Measurements from ENCODE around the gene MSI2. TPM values are rescaled to one million over a fixed set of nuclear protein-coding genes. Genes with fewer than 3 reads are reported as not detected.

The MSI2 gene
- total and polyA plus RNA-seq, 2 donors, result 25.3 to 52.5 TPM

- H3K4me3 ChIP-seq (ENCODE audit: low read length in 2 of 2), result no peak overlapping the region
- DNase-seq (ENCODE audit: low read depth in 6 of 9, low spot score in 9 of 9), result no peak
- WGBS, result 98% methylated on average over 4 of the region's 4 CpGs
- H3K27ac ChIP-seq (ENCODE audit: low read depth in 1 of 2, low read length in 1 of 2), result no peak overlapping the region
- H3K4me1 ChIP-seq (ENCODE audit: control insufficient read depth in 2 of 2, insufficient read depth in 2 of 2, low read length in 2 of 2), result peaks cover 0 to 53% of the 10 kb centered on the region in 2 donors
- no peaks in the 10 kb centered on the region for H3K27me3 ChIP-seq (ENCODE audit: control insufficient read depth in 2 of 2, insufficient read depth in 1 of 2, low read length in 1 of 2)
- no peaks in the 10 kb centered on the region for H3K9me3 ChIP-seq (ENCODE audit: control insufficient read depth in 2 of 2, insufficient read depth in 1 of 2, low read length in 1 of 2)
- peaks cover 12 to 59% of the 10 kb centered on the region in 2 donors for H3K36me3 ChIP-seq (ENCODE audit: control insufficient read depth in 2 of 2, insufficient read depth in 2 of 2, low read length in 1 of 2)
These were observed 312.7 kb downstream of the MSI2 start for GRCh38 chr17:57569021-57569420.

DNA sequence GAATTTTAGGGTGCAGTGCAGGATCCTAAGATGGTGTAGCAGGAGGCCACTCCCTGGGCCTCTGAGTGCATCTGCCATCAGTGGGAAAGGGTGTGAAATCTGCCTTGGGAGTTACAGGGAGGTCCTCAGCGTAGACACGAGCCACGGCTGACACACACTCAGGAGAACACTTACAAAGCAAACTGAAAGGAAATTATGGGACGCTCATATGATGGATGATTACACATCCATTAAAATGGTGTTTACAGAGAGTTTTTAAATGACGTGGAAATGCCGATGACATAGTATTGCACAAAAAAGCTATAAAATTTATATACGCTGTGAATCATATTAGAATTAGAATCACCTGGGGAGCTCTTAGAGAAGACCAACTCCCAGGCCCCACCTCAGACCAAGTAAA, 313.5 kb downstream of the MSI2 start:
- no peak overlapping the region for H3K27ac ChIP-seq (ENCODE audit: low read depth in 1 of 2, low read length in 1 of 2)
- peaks cover 0 to 50% of the 10 kb centered on the region in 2 donors for H3K4me1 ChIP-seq (ENCODE audit: control insufficient read depth in 2 of 2, insufficient read depth in 2 of 2, low read length in 2 of 2)
- no peak overlapping the region for H3K4me3 ChIP-seq (ENCODE audit: low read length in 2 of 2)
- H3K9me3 ChIP-seq (ENCODE audit: control insufficient read depth in 2 of 2, insufficient read depth in 1 of 2, low read length in 1 of 2), result no peaks in the 10 kb centered on the region
- DNase-seq (ENCODE audit: low read depth in 6 of 9, low spot score in 9 of 9), result no peak
- H3K36me3 ChIP-seq (ENCODE audit: control insufficient read depth in 2 of 2, insufficient read depth in 2 of 2, low read length in 1 of 2), result peaks cover 6 to 56% of the 10 kb centered on the region in 2 donors
- no peaks in the 10 kb centered on the region for H3K27me3 ChIP-seq (ENCODE audit: control insufficient read depth in 2 of 2, insufficient read depth in 1 of 2, low read length in 1 of 2)
- WGBS, result 98% methylated on average over 7 of the region's 7 CpGs

- Histone ChIP-seq H3K9me3 (ENCODE audit: control insufficient read depth in 2 of 2, insufficient read depth in 1 of 2, low read length in 1 of 2) (no peaks in the 10 kb centered on the region), H3K4me3 (ENCODE audit: low read length in 2 of 2) (no peak overlapping the region), H3K36me3 (ENCODE audit: control insufficient read depth in 2 of 2, insufficient read depth in 2 of 2, low read length in 1 of 2) (peaks cover 0 to 52% of the 10 kb centered on the region in 2 donors), H3K27me3 (ENCODE audit: control insufficient read depth in 2 of 2, insufficient read depth in 1 of 2, low read length in 1 of 2) (no peaks in the 10 kb centered on the region), H3K27ac (ENCODE audit: low read depth in 1 of 2, low read length in 1 of 2) (no peak overlapping the region), H3K4me1 (ENCODE audit: control insufficient read depth in 2 of 2, insufficient read depth in 2 of 2, low read length in 2 of 2) (peaks cover 0 to 40% of the 10 kb centered on the region in 2 donors)
- WGBS, result 91% methylated on average over 10 of the region's 10 CpGs
- no peak for DNase-seq (ENCODE audit: low read depth in 6 of 9, low spot score in 9 of 9)
These were observed 314.5 kb downstream of the MSI2 start for GRCh38 chr17:57570724-57571344.

DNA sequence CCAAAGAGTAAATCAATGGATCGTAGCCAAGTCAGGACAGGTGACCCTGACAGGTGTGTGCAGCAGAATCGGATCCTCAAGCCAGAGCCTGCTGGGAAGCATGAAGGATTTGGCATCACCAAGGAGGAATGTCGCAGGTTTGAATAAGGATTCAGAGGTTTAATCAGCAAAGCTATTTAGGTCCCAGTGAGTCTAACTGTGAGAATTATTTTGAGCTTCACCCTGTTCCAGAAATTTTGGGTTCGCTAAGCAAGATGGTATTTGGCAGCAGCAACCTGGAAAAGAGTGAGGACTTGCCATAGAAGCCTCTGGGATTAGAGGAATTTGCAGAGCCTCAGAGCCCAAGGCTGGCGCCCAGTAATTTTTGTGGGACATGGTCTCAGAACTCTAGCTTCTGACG, 315.7 kb downstream of the MSI2 start:
- 97% methylated on average over 6 of the region's 6 CpGs for WGBS
- H3K36me3 ChIP-seq (ENCODE audit: control insufficient read depth in 2 of 2, insufficient read depth in 2 of 2, low read length in 1 of 2), result peaks cover 0 to 48% of the 10 kb centered on the region in 2 donors
- no peak overlapping the region for H3K27ac ChIP-seq (ENCODE audit: low read depth in 1 of 2, low read length in 1 of 2)

GRCh38 chr17:57572600-57572999, 316.3 kb downstream of the MSI2 start:
- H3K4me3 ChIP-seq (ENCODE audit: low read length in 2 of 2), result no peak overlapping the region
- H3K27ac ChIP-seq (ENCODE audit: low read depth in 1 of 2, low read length in 1 of 2), result no peak overlapping the region
- no peaks in the 10 kb centered on the region for H3K27me3 ChIP-seq (ENCODE audit: control insufficient read depth in 2 of 2, insufficient read depth in 1 of 2, low read length in 1 of 2)
- no peaks in the 10 kb centered on the region for H3K9me3 ChIP-seq (ENCODE audit: control insufficient read depth in 2 of 2, insufficient read depth in 1 of 2, low read length in 1 of 2)
- H3K36me3 ChIP-seq (ENCODE audit: control insufficient read depth in 2 of 2, insufficient read depth in 2 of 2, low read length in 1 of 2), result peaks cover 0 to 45% of the 10 kb centered on the region in 2 donors
- no peak for DNase-seq (ENCODE audit: low read depth in 6 of 9, low spot score in 9 of 9)
- WGBS, result 98% methylated on average over 13 of the region's 13 CpGs
- peaks cover 0 to 25% of the 10 kb centered on the region in 2 donors for H3K4me1 ChIP-seq (ENCODE audit: control insufficient read depth in 2 of 2, insufficient read depth in 2 of 2, low read length in 2 of 2)

More for the DNA sequence above, 315.7 kb downstream of the MSI2 start:
- Histone ChIP-seq H3K4me1 (ENCODE audit: control insufficient read depth in 2 of 2, insufficient read depth in 2 of 2, low read length in 2 of 2) (peaks cover 0 to 29% of the 10 kb centered on the region in 2 donors), H3K27me3 (ENCODE audit: control insufficient read depth in 2 of 2, insufficient read depth in 1 of 2, low read length in 1 of 2) (no peaks in the 10 kb centered on the region), H3K9me3 (ENCODE audit: control insufficient read depth in 2 of 2, insufficient read depth in 1 of 2, low read length in 1 of 2) (no peaks in the 10 kb centered on the region), H3K4me3 (ENCODE audit: low read length in 2 of 2) (no peak overlapping the region)
- DNase-seq (ENCODE audit: low read depth in 6 of 9, low spot score in 9 of 9), result no peak

DNA sequence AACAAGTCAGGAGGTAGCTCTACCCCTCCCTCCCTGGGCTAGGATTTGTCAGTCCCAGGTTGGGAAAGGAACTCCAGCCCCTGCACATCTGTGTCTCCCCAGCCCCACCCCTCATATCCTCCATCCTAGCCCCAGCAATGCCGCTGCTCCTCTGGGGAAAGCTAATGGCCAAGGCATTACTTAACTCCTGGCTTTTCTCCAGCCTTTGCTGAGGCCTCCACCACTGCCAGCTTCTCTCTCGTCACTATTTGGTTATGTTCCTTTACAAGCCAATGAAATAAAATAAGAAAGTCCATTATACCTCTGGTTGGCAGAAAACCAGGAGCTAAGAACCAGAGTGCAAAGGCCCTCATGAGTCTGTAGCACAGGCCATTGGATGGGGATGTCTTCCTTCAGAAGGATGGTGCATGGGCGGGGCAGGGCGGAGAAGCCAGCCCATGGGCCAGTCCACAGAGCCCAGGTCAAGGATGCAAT, 317.8 kb downstream of the MSI2 start:
- Histone ChIP-seq H3K9me3 (ENCODE audit: control insufficient read depth in 2 of 2, insufficient read depth in 1 of 2, low read length in 1 of 2) (no peaks in the 10 kb centered on the region), H3K27me3 (ENCODE audit: control insufficient read depth in 2 of 2, insufficient read depth in 1 of 2, low read length in 1 of 2) (no peaks in the 10 kb centered on the region), H3K4me3 (ENCODE audit: low read length in 2 of 2) (no peak overlapping the region), H3K36me3 (ENCODE audit: control insufficient read depth in 2 of 2, insufficient read depth in 2 of 2, low read length in 1 of 2) (peaks cover 0 to 33% of the 10 kb centered on the region in 2 donors), H3K4me1 (ENCODE audit: control insufficient read depth in 2 of 2, insufficient read depth in 2 of 2, low read length in 2 of 2) (peaks cover 0 to 20% of the 10 kb centered on the region in 2 donors), H3K27ac (ENCODE audit: low read depth in 1 of 2, low read length in 1 of 2) (no peak overlapping the region)
- DNase-seq (ENCODE audit: low read depth in 6 of 9, low spot score in 9 of 9), result no peak
- 96% methylated on average over 4 of the region's 4 CpGs for WGBS

- Histone ChIP-seq H3K27me3 (ENCODE audit: control insufficient read depth in 2 of 2, insufficient read depth in 1 of 2, low read length in 1 of 2) (no peaks in the 10 kb centered on the region), H3K4me3 (ENCODE audit: low read length in 2 of 2) (no peak overlapping the region), H3K4me1 (ENCODE audit: control insufficient read depth in 2 of 2, insufficient read depth in 2 of 2, low read length in 2 of 2) (peaks cover 0 to 8% of the 10 kb centered on the region in 2 donors), H3K27ac (ENCODE audit: low read depth in 1 of 2, low read length in 1 of 2) (no peak overlapping the region), H3K9me3 (ENCODE audit: control insufficient read depth in 2 of 2, insufficient read depth in 1 of 2, low read length in 1 of 2) (no peaks in the 10 kb centered on the region), H3K36me3 (ENCODE audit: control insufficient read depth in 2 of 2, insufficient read depth in 2 of 2, low read length in 1 of 2) (peaks cover 4 to 23% of the 10 kb centered on the region in 2 donors)
- WGBS, result 91% methylated on average over 8 of the region's 8 CpGs
- no peak for DNase-seq (ENCODE audit: low read depth in 6 of 9, low spot score in 9 of 9)
These were observed 320.4 kb downstream of the MSI2 start for GRCh38 chr17:57576744-57577143.

GRCh38 chr17:57577751-57578607, 321.7 kb downstream of the MSI2 start:
- Histone ChIP-seq H3K9me3 (ENCODE audit: control insufficient read depth in 2 of 2, insufficient read depth in 1 of 2, low read length in 1 of 2) (no peaks in the 10 kb centered on the region), H3K4me1 (ENCODE audit: control insufficient read depth in 2 of 2, insufficient read depth in 2 of 2, low read length in 2 of 2) (peaks cover 0 to 8% of the 10 kb centered on the region in 2 donors), H3K27me3 (ENCODE audit: control insufficient read depth in 2 of 2, insufficient read depth in 1 of 2, low read length in 1 of 2) (no peaks in the 10 kb centered on the region), H3K4me3 (ENCODE audit: low read length in 2 of 2) (no peak overlapping the region), H3K36me3 (ENCODE audit: control insufficient read depth in 2 of 2, insufficient read depth in 2 of 2, low read length in 1 of 2) (peaks cover 4 to 19% of the 10 kb centered on the region in 2 donors), H3K27ac (ENCODE audit: low read depth in 1 of 2, low read length in 1 of 2) (peak overlapping the region in 1 of 2 donors; percentile 16)
- DNase-seq (ENCODE audit: low read depth in 6 of 9, low spot score in 9 of 9), result no peak
- 91% methylated on average over 17 of the region's 17 CpGs for WGBS

GRCh38 chr17:57578608-57579225, 322.4 kb downstream of the MSI2 start:
- no peak for DNase-seq (ENCODE audit: low read depth in 6 of 9, low spot score in 9 of 9)
- Histone ChIP-seq H3K27ac (ENCODE audit: low read depth in 1 of 2, low read length in 1 of 2) (peak overlapping the region in 1 of 2 donors; percentile 16), H3K4me3 (ENCODE audit: low read length in 2 of 2) (no peak overlapping the region), H3K36me3 (ENCODE audit: control insufficient read depth in 2 of 2, insufficient read depth in 2 of 2, low read length in 1 of 2) (peaks cover 4 to 19% of the 10 kb centered on the region in 2 donors), H3K9me3 (ENCODE audit: control insufficient read depth in 2 of 2, insufficient read depth in 1 of 2, low read length in 1 of 2) (no peaks in the 10 kb centered on the region), H3K4me1 (ENCODE audit: control insufficient read depth in 2 of 2, insufficient read depth in 2 of 2, low read length in 2 of 2) (peaks cover 0 to 11% of the 10 kb centered on the region in 2 donors), H3K27me3 (ENCODE audit: control insufficient read depth in 2 of 2, insufficient read depth in 1 of 2, low read length in 1 of 2) (no peaks in the 10 kb centered on the region)
- 93% methylated on average over 5 of the region's 5 CpGs for WGBS
